SK-N-SH (cell line): ENCODE results near the gene SLC26A1. TPM values are rescaled to one million over a fixed set of nuclear protein-coding genes. Genes with fewer than 3 reads are reported as not detected.

ENCODE experiments used
- CTCF ChIA-PET: fragments of 300-600, 350-600 bp; formaldehyde crosslinking; extraction: SDS; loops from one replicate; lab custom pipeline; 2021; lab: Yijun Ruan, JAX
- POLR2A ChIA-PET: fragments of 350-600 bp; sonication (Branson Sonifier 250); formaldehyde crosslinking; extraction: SDS; loops from one replicate; lab custom pipeline; 2020; ENCODE audit warnings: antibody characterized with exemption, inconsistent platforms; lab: Yijun Ruan, JAX
- DNase-seq: peaks from one replicate; pipeline ENCODE4 v3.0.0; 2012
- H2AFZ ChIP-seq: fragments of 200-600 bp; sonication (generic); 2 replicates; pipeline ENCODE4 v1.8.1; 2016; ENCODE audit warnings: antibody characterized with exemption, mild to moderate bottlenecking, low read depth
- H3F3A ChIP-seq: fragments of 200-600 bp; sonication (generic); replicated peaks from 2 replicates; pipeline ENCODE3; 2016; ENCODE audit warnings: antibody characterized with exemption, mild to moderate bottlenecking; ENCODE audit not compliant: insufficient read depth
- H3K27ac ChIP-seq, 2 experiments: fragments of 200-500 bp in 1 of 2; fragments of 200-600 bp in 1 of 2; sonication (Bioruptor generic) in 1 of 2; sonication (generic), shearing (Covaris generic) in 1 of 2; 2 replicates each; pipeline versions ENCODE4 v1.5.1 to v1.6.1; 2014 to 2016; ENCODE audit warnings: low read depth in 2 of 2, inconsistent platforms in 1 of 2, low read length in 1 of 2, mild to moderate bottlenecking in 1 of 2, mixed read lengths in 1 of 2
- H3K27me3 ChIP-seq: fragments of 200-600 bp; sonication (generic), shearing (Covaris generic); 2 replicates; pipeline ENCODE4 v1.6.1; 2016; ENCODE audit warnings: mixed run types; ENCODE audit not compliant: insufficient read depth
- H3K36me3 ChIP-seq, 2 experiments: fragments of 200-500 bp in 1 of 2; fragments of 200-600 bp in 1 of 2; sonication (Bioruptor generic) in 1 of 2; sonication (generic) in 1 of 2; replicated peaks in 1 of 2; 2 replicates each; pipeline versions ENCODE3 to v1.5.1; 2014 to 2016; ENCODE audit warnings: low read length in 1 of 2, mild to moderate bottlenecking in 1 of 2; ENCODE audit not compliant: insufficient read depth in 2 of 2, control insufficient read depth in 1 of 2
- H3K4me1 ChIP-seq, 2 experiments: fragments of 200-500 bp in 1 of 2; fragments of 200-600 bp in 1 of 2; sonication (Bioruptor generic) in 1 of 2; sonication (generic), shearing (Covaris generic) in 1 of 2; 2 replicates each; pipeline versions ENCODE4 v1.5.1 to v1.6.1; 2014 to 2016; ENCODE audit warnings: low read depth in 1 of 2, low read length in 1 of 2, mixed run types in 1 of 2; ENCODE audit not compliant: insufficient read depth in 2 of 2, control insufficient read depth in 1 of 2
- H3K4me2 ChIP-seq: fragments of 200-600 bp; sonication (generic), shearing (Covaris generic); 2 replicates; pipeline ENCODE4 v1.6.1; 2017; ENCODE audit warnings: mixed run types
- H3K4me3 ChIP-seq, 2 experiments: fragments of 200-500 bp in 1 of 2; fragments of 200-600 bp in 1 of 2; sonication (Bioruptor generic) in 1 of 2; sonication (generic), shearing (Covaris generic) in 1 of 2; 2 replicates each; pipeline versions ENCODE4 v1.5.1 to v1.8.1; 2014 to 2016; ENCODE audit warnings: low read depth in 2 of 2, inconsistent platforms in 1 of 2, low read length in 1 of 2, mild to moderate bottlenecking in 1 of 2, mixed read lengths in 1 of 2, moderate library complexity in 1 of 2
- H3K79me2 ChIP-seq: fragments of 200-600 bp; sonication (generic); 2 replicates; pipeline ENCODE4 v1.8.1; 2017; ENCODE audit warnings: mild to moderate bottlenecking; ENCODE audit not compliant: insufficient read depth
- H3K9ac ChIP-seq: fragments of 200-600 bp; sonication (generic); 2 replicates; pipeline ENCODE4 v1.6.1; 2017; ENCODE audit warnings: mixed run types
- H3K9me2 ChIP-seq: fragments of 200-600 bp; sonication (generic); 2 replicates; pipeline ENCODE4 v1.6.1; 2017; ENCODE audit warnings: mixed run types
- H3K9me3 ChIP-seq: fragments of 200-600 bp; sonication (generic); 2 replicates; pipeline ENCODE4 v1.6.1; 2017; ENCODE audit warnings: mixed run types, mild to moderate bottlenecking, moderate library complexity
- H4K20me1 ChIP-seq: fragments of 200-600 bp; sonication (generic); 2 replicates; pipeline ENCODE4 v1.6.1; 2017; ENCODE audit warnings: mild to moderate bottlenecking, mixed run types; ENCODE audit not compliant: insufficient read depth
- CTCF ChIP-seq: fragments of 200-600 bp; sonication (generic); IDR thresholded peaks from 2 replicates; pipeline ENCODE4 v1.6.1; 2017; ENCODE audit warnings: antibody characterized with exemption, mild to moderate bottlenecking, moderate library complexity
- ELF1 ChIP-seq: IDR thresholded peaks from 2 replicates; pipeline ENCODE4 v1.4.0; 2012
- EZH2phosphoT487 ChIP-seq: fragments of 200-600 bp; sonication (generic); IDR thresholded peaks from 2 replicates; pipeline ENCODE4 v1.6.1; 2017; ENCODE audit warnings: low read depth, mixed run types, mild to moderate bottlenecking, antibody characterized with exemption, moderate library complexity, borderline replicate concordance
- FOXJ3 ChIP-seq: sonication (generic); formaldehyde crosslinking; IDR thresholded peaks from 2 replicates; pipeline ENCODE4 v1.5.1; 2020; ENCODE audit warnings: mild to moderate bottlenecking, missing genetic modification reagents
- GABPA ChIP-seq: IDR thresholded peaks from 2 replicates; pipeline ENCODE4 v1.4.0; 2012; ENCODE audit warnings: low read depth, mild to moderate bottlenecking
- GATA2 ChIP-seq: sonication (generic); formaldehyde crosslinking; IDR thresholded peaks from 2 replicates; pipeline ENCODE4 v1.5.0; 2020; ENCODE audit warnings: mild to moderate bottlenecking, missing genetic modification reagents
- MXI1 ChIP-seq: IDR thresholded peaks from 2 replicates; pipeline ENCODE4 v1.6.1; 2012; ENCODE audit warnings: mild to moderate bottlenecking, low read depth, low read length, improper control_type of control experiment
- NRF1 ChIP-seq: IDR thresholded peaks from 2 replicates; pipeline ENCODE4 v1.6.1; 2012; ENCODE audit warnings: low read depth, mild to moderate bottlenecking, low read length
- REST ChIP-seq: IDR thresholded peaks from 2 replicates; pipeline ENCODE4 v1.6.1; 2012; ENCODE audit warnings: mild to moderate bottlenecking, low read depth, low read length, moderate library complexity
- SIN3A ChIP-seq: IDR thresholded peaks from 2 replicates; pipeline ENCODE4 v1.6.1; 2012; ENCODE audit warnings: low read depth, mild to moderate bottlenecking, low read length, moderate library complexity, borderline replicate concordance
- TCF12 ChIP-seq: IDR thresholded peaks from 2 replicates; pipeline ENCODE4 v1.4.0; 2012
- ZBTB33 ChIP-seq: IDR thresholded peaks from 2 replicates; pipeline ENCODE4 v1.4.0; 2012; ENCODE audit warnings: low read depth, borderline replicate concordance
- WGBS: methylation state at CpG from one replicate; pipeline ENCODE4 v1.1.6; 2017; ENCODE audit warnings: low lambda C conversion rate; 5-methylcytosine and 5-hydroxymethylcytosine counted together
- polyA plus RNA-seq, 3 experiments: library from polyadenylated mRNA; depleted of rRNA; stranded (reverse); fragments of >200 nt; gene quantifications; 2 replicates each; pipeline ENCODE4 v1.2.3, GENCODE V29; 2012

SLC26A1 gene
- polyA plus RNA-seq, 1 of the 3 experiments (the other 2 are of a cell fraction): 0.05 TPM

- H3K9me3 ChIP-seq: no peaks in the 10 kb centered on the region
- H3K4me2 ChIP-seq: no peak overlapping the region
- no peak for DNase-seq
- ChIA-PET CTCF (no interaction called here), POLR2A (no interaction called here)
- H4K20me1 ChIP-seq: peaks cover 14% of the 10 kb centered on the region; the same call in 1 of the 2 replicates
- TF ChIP-seq FOXJ3 (CRISPR knock-in tag): no peak
- no peak for TF ChIP-seq CTCF
- TF ChIP-seq EZH2phosphoT487: no peak
- no peak for TF ChIP-seq REST
- TF ChIP-seq GATA2 (CRISPR knock-in tag): no peak
- no peak for TF ChIP-seq MXI1
- TF ChIP-seq NRF1: no peak
- TF ChIP-seq TCF12: no peak
- TF ChIP-seq ZBTB33: no peak
- no peak for TF ChIP-seq SIN3A
- no peak for TF ChIP-seq ELF1
- TF ChIP-seq GABPA: no peak
- H2AFZ ChIP-seq: no peak overlapping the region
- no peak overlapping the region for H3K27ac ChIP-seq
- no peaks in the 10 kb centered on the region for H3K9me2 ChIP-seq
- H3K4me1 ChIP-seq: no peaks in the 10 kb centered on the region; a peak in 1 of 4 replicates
- no peaks in the 10 kb centered on the region for H3F3A ChIP-seq
- no peaks in the 10 kb centered on the region for H3K79me2 ChIP-seq
- H3K27me3 ChIP-seq: peaks cover 10% of the 10 kb centered on the region
- H3K4me3 ChIP-seq: no peak overlapping the region
- WGBS: 14% methylated on average over 15 of the region's 25 CpGs
- peaks cover 0 to 4% of the 10 kb centered on the region in 2 experiments for H3K36me3 ChIP-seq
- no peak overlapping the region for H3K9ac ChIP-seq
These were observed 3.8 kb upstream of the SLC26A1 start for GRCh38 chr4:996997-997374.
